Hepatic stellate cell (primary cell): Measurements from ENCODE around the gene JAM3.
"Not testable (repeated sequence)": the region's sequence is repeated elsewhere in the genome, so short reads cannot be mapped to it uniquely, and the experiment has no call there.

ENCODE experiments used
- DNase-seq: peaks from one replicate; pipeline ENCODE4 v3.0.0; 2011; ENCODE audit warnings: low spot score

Gene JAM3

DNA sequence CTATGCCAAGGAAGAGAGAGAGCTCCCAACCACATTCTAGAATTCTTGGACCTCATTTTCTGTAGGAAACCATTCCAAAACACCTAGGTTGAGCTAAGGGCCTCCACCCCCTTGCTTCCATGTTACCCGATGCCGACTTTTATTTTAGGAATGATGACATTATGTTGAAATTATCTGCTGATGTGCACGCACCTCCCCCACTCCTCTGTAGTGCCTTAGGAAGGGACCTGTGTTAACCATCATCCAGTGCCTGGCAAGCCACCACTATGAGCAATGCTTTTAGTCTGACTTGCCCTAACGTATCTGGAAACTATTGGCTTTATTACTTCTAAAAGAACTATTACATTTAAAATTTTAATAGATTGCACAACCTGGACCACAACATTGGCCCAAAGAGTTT, 112.8 kb downstream of the JAM3 start:
- no peak for DNase-seq

DNA sequence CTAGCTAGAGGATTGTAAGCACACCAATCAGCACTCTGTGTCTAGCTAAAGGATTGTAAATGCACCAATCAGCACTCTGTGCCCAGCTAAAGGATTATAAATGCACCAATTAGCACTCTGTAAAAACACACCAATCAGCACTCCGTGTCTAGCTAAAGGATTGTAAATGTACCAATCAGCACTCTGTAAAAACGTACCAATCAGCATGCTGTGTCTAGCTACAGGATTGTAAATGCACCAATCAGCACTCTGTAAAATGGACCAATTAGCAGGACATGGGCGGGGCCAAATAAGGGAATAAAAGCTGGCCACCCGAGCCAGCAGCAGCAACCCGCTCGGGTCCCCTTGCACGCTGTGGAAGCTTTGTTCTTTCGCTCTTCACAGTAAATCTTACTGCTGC, 119.2 kb downstream of the JAM3 start:
- DNase-seq: not testable (repeated sequence)

DNA sequence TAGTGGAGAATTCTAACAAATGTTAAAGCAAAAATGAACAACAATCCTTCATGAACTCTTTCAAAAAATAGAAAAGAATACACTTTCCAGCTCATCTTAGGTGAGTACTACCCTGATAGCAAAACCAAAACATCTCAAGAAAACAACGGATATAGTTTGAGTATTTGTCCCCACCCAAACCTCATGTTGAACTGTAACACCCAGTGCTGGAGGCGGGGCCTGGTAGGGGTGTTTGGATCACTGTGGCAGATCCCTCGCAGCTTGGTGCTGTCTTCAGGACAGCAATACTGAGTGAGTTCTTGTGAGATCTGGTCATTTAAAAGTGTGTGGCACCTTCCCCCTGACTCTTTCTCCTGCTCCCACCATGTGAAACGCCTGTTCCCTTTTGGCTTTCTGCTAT, 127.9 kb downstream of the JAM3 start:
- no peak for DNase-seq

DNA sequence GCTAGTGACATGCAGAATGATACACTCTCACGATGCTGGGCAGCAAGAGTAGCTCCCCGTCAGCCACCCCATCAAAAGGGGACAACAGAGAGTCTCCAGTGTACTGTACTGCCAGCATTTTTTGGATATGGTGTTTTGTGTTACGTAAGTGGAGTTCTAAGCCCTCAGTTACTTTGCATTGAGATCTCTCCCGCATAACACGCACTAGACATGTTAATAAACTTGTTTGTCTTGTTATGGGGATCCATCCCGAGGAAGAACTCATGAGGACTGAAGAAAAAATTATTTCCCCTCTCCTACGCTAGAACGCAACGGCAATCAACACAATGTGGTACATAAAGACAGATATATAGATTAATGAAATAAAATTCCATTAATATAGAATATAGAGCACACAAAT, 130.7 kb downstream of the JAM3 start:
- DNase-seq: no peak

DNA sequence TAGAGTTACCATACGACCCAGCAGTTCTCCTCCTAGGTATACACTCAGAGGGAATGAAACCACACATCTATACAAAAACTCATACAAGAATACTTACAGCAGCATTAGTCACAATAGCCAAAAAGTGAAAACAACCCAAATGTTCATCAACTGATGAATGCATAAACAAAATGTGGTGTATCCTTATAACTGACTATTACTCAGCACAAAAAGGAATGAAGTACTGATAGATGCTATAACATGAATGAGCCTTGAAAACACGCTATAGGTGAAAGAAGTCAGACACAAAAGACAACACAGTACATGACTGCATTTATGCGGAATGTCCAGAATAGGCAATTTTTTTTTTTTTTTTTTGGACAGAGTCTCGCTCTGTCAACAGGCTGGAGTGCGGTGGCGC, 131.8 kb downstream of the JAM3 start:
- DNase-seq: no peak
